GM18511 (cell line): ENCODE measurements around the gene RIT2.

Experiments used
- ATAC-seq: cut with Tn5 transposase; IDR thresholded peaks from one replicate; pipeline ENCODE4 v1.9.1; 2021; ENCODE audit warnings: mild to moderate bottlenecking, moderate library complexity; ENCODE audit not compliant: unreplicated experiment

Gene RIT2

GRCh38 chr18:42707080-42707479 is 408.4 kb downstream of the RIT2 start:
- no peak for ATAC-seq

GRCh38 chr18:42706618-42707017 is 408.9 kb downstream of the RIT2 start:
- ATAC-seq = no peak

GRCh38 chr18:42706029-42706608 is 409.4 kb downstream of the RIT2 start:
- no peak for ATAC-seq
